Ascending aorta (tissue), 2 donors: ENCODE data around the gene SDK2. TPM values are rescaled to one million over a fixed set of nuclear protein-coding genes. Genes with fewer than 3 reads are reported as not detected.

Source experiments
- DNase-seq, 2 donors: peaks; one replicate each; pipeline ENCODE4 v3.0.0-alpha.2; 2019; ENCODE audit warnings: low spot score in 2 of 2
- H3K27ac ChIP-seq, 2 donors: fragments of 200-600 bp; sonication (generic); one replicate each; pipeline ENCODE4 v1.5.1; 2016 to 2017; ENCODE audit warnings: mild to moderate bottlenecking in 1 of 2
- H3K27me3 ChIP-seq: fragments of 200-600 bp; sonication (generic); one replicate; pipeline ENCODE4 v1.5.1; 2017
- H3K36me3 ChIP-seq, 2 donors: fragments of 200-600 bp; sonication (generic); one replicate each; pipeline ENCODE4 v1.5.1; 2016
- H3K4me1 ChIP-seq, 2 donors: fragments of 200-600 bp; sonication (generic); one replicate each; pipeline ENCODE4 v1.5.1; 2016 to 2017; ENCODE audit warnings: mild to moderate bottlenecking in 1 of 2
- H3K4me3 ChIP-seq, 2 donors: fragments of 200-600 bp; sonication (generic); one replicate each; pipeline ENCODE4 v1.5.1; 2016 to 2017; ENCODE audit warnings: mild to moderate bottlenecking in 1 of 2
- H3K9me3 ChIP-seq, 2 donors: fragments of 200-600 bp; sonication (generic); one replicate each; pipeline ENCODE4 v1.5.1; 2016
- intact Hi-C: fragments of 100-400 bp; cut with DNase I; formaldehyde crosslinking; loops from one replicate; pipeline ENCODE4 v1.15.1; 2023
- total RNA-seq: library from RNA; depleted of rRNA; stranded (reverse); fragments of >200 nt; gene quantifications from one replicate; pipeline ENCODE4 v1.1.0, GENCODE V29; 2016
- TF ChIP-seq, protein P1 (sequence below), 3 experiments: fragments of 200-600 bp in 2 of 3; fragments of 450-650 bp in 1 of 3; sonication (generic) in 2 of 3; IDR thresholded peaks; one replicate each; pipeline ENCODE4 v1.5.1; 2016 to 2019; ENCODE audit warnings: antibody characterized with exemption in 3 of 3, mild to moderate bottlenecking in 1 of 3, moderate library complexity in 1 of 3

Gene SDK2
- total RNA-seq, 1 donor from 2014 or later = 8.1 TPM

DNA sequence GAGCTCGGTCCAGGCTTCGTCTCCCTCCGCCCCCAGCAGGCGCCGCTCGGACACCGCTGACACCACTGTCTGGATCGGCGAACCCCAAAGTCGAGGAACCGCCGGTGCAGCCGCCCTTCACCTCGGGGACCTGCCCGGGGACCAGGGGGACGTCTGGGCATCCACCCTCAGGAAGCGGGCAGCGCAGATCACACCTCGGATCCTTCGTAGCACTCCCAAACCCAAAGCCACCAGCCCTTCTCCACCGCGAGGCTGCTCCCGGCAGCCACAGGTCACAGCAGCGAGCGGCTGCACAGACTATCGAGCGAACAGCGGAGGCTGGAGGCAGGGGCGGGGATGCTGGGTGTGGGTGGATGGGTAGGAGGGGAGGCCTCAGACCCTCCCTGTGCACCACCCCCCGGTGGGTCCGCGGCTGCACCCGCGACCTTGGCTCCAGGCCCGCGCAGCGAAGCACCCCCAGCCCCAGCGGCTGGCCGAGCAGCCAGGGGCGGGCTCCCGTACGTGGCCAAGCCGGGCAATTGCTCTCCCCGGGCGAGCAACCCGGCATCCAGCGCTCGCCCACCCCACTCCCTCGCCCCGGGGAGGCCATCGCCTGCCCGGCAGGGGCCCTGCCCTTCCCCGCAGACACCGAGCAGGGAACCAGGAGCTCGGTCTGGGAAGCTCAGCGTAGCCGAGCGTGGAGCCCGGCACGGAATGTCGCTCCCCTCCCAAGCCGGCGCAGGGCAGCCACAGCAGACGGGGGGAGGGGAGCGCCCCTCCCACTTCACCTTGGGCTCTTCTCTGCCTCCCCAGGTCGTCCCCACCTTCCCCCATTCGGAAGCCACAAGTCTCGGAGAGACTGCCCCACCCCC is 1.0 kb downstream of the SDK2 start:
- intact Hi-C loops = loop anchor here (2.0 to 10.0 kb wide), 6 partner anchors 69 to 812 kb away; partner anchors contain the start of genes RPL38 and SLC39A11
- Histone ChIP-seq H3K4me3 (peak overlapping the region; percentile 61 to 76), H3K27me3 (no peaks in the 10 kb centered on the region), H3K36me3 (no peaks in the 10 kb centered on the region), H3K27ac (peak overlapping the region; percentile 66 to 69), H3K9me3 (no peaks in the 10 kb centered on the region), H3K4me1 (peaks cover 11 to 31% of the 10 kb centered on the region in 2 donors)
- TF ChIP-seq, protein P1, sequence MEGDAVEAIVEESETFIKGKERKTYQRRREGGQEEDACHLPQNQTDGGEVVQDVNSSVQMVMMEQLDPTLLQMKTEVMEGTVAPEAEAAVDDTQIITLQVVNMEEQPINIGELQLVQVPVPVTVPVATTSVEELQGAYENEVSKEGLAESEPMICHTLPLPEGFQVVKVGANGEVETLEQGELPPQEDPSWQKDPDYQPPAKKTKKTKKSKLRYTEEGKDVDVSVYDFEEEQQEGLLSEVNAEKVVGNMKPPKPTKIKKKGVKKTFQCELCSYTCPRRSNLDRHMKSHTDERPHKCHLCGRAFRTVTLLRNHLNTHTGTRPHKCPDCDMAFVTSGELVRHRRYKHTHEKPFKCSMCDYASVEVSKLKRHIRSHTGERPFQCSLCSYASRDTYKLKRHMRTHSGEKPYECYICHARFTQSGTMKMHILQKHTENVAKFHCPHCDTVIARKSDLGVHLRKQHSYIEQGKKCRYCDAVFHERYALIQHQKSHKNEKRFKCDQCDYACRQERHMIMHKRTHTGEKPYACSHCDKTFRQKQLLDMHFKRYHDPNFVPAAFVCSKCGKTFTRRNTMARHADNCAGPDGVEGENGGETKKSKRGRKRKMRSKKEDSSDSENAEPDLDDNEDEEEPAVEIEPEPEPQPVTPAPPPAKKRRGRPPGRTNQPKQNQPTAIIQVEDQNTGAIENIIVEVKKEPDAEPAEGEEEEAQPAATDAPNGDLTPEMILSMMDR (IDR thresholded peaks at IDR 0.05) = peak in 1 of 3 experiments; percentile 41
- DNase-seq = no peak

DNA sequence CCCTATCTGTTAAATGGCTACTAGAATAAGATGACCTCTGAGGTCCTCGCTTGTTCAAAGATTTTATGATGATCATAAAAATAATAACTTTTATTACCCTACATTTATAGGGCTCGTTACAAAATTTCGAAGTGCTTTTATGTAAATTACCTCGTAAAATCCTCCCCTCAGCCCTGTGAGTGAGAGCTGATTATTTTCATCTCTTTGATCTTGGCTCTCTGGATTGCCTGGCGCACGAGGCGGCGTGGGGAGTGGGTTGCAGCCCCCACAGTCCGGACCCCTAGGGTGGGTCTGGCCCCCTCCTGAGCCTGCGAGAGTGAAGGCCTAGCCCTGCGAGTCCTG is 1.6 kb downstream of the SDK2 start:
- TF ChIP-seq, protein P1 (IDR thresholded peaks at IDR 0.05) = no peak
- no peaks in the 10 kb centered on the region for H3K36me3 ChIP-seq
- no peaks in the 10 kb centered on the region for H3K27me3 ChIP-seq
- no peak for DNase-seq
- peak overlapping the region; percentile 61 to 76 for H3K4me3 ChIP-seq
- H3K9me3 ChIP-seq = no peaks in the 10 kb centered on the region
- intact Hi-C loops = loop anchor here (2.0 to 10.0 kb wide), 6 partner anchors 70 to 812 kb away; partner anchors contain the start of genes RPL38 and SLC39A11
- H3K27ac ChIP-seq = peak overlapping the region; percentile 6 to 66
- H3K4me1 ChIP-seq = peaks cover 11 to 31% of the 10 kb centered on the region in 2 donors

DNA sequence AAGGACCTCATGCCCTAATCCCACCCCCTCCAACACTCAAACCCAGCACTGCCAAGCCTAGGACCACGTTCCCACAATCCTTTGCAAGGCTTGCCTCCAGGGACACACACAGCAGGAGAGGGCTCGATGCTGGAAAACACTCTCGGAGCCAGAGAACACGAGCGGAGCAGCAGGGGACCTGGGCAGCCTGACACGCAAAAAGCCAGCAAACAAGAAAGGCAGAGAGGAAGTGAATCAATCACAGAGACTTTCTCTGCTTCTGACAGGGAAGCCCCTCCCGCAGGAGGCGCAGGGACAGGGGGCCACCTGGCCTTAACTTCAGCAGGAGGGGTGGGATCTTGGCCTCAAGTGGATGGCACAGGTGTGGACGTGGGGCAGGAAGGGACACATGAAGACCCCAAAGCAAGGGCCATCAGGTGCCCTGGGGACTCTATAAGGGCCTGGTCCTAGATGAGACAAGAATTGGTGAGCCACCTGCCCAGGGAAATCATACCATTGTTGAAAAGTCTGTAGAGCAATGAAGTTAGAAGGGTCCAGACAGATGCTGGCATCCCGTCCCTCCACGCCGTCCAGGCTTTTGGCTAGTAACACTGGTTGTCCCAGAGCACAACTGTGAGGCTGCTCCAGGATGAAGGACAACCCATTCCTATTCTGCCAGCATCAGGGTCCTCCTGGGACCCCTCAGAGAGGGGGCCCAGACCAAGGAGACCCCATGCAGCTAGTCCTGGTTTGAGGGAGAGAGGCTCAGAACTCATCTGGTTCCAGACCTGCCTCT is 2.2 kb downstream of the SDK2 start:
- DNase-seq = no peak
- Histone ChIP-seq H3K4me3 (peak overlapping the region in 1 of 2 donors; percentile 76), H3K27me3 (no peaks in the 10 kb centered on the region), H3K27ac (peak overlapping the region; percentile 40 to 47), H3K4me1 (peaks cover 11 to 31% of the 10 kb centered on the region in 2 donors), H3K36me3 (no peaks in the 10 kb centered on the region), H3K9me3 (no peaks in the 10 kb centered on the region)
- TF ChIP-seq, protein P1 (IDR thresholded peaks at IDR 0.05) = no peak
- intact Hi-C loops = loop anchor here (2.0 to 10.0 kb wide), 6 partner anchors 70 to 813 kb away; partner anchors contain the start of genes RPL38 and SLC39A11

DNA sequence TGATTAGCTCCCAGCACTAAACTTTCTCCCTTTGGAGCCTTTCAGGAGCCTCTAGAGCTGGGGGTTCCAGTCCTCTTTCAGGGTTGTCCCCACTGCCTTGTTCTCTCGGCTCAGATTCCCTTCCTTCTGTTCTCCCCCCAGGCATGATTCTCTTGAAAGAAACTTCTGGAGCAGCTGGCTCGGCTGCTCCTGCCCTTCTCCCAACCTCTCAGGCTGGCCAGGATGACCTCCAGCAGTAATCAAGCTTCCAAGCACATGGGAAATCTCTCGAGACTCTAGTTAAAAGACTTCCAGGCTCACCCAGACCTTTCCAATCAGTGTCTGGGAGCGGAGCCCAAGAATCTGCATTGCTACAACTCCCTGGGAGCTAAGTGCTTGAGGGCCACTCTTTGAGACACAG is 3.6 kb downstream of the SDK2 start:
- Histone ChIP-seq H3K9me3 (no peaks in the 10 kb centered on the region), H3K4me3 (no peak overlapping the region), H3K4me1 (peaks cover 11 to 31% of the 10 kb centered on the region in 2 donors), H3K36me3 (no peaks in the 10 kb centered on the region), H3K27me3 (no peaks in the 10 kb centered on the region), H3K27ac (peak overlapping the region; percentile 63 to 70)
- intact Hi-C loops = loop anchor here (5.0 to 10.0 kb wide), 5 partner anchors 72 to 814 kb away; partner anchors contain the start of genes RPL38 and SLC39A11
- TF ChIP-seq, protein P1 (IDR thresholded peaks at IDR 0.05) = no peak
- DNase-seq = no peak

DNA sequence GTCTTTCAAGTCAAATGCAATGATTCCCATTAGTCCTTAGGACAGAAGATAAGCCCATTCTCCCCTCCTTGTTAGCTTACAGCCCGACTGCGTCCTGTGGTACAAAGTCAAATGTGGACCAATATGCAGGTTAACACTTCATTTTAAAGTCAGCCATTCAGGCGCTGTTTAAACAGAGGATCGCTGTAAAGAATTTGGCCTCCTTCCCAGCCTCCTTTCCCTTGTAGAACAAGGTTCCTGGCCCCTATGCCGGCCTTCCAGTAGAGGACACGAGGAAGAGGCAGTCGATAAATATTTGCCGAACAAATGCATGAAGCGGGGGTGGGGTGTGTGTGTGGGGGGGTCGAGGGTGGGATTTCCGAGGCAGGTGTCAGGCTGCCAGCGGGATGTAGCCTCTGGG is 4.3 kb downstream of the SDK2 start:
- intact Hi-C loops = loop anchor here (5.0 to 10.0 kb wide), 6 partner anchors 72 to 815 kb away; partner anchors contain the start of genes RPL38 and SLC39A11
- TF ChIP-seq, protein P1 (IDR thresholded peaks at IDR 0.05) = no peak
- Histone ChIP-seq H3K27ac (peak overlapping the region; percentile 63 to 70), H3K4me1 (peaks cover 11 to 28% of the 10 kb centered on the region in 2 donors), H3K27me3 (no peaks in the 10 kb centered on the region), H3K9me3 (no peaks in the 10 kb centered on the region), H3K4me3 (no peak overlapping the region), H3K36me3 (no peaks in the 10 kb centered on the region)
- DNase-seq = no peak
